HG02870 (cell line): ENCODE data around the gene RASGRP1.
A peak's percentile ranks its signal among the peaks of the same experiment; 100 is the strongest.

ENCODE experiments used
- ATAC-seq: cut with Tn5 transposase; IDR thresholded peaks from one replicate; pipeline ENCODE4 v1.9.1; 2021; ENCODE audit warnings: mild to moderate bottlenecking, moderate library complexity; ENCODE audit not compliant: unreplicated experiment

Gene RASGRP1

GRCh38 chr15:38576261-38576660 lies 11.6 kb upstream of the RASGRP1 start:
- ATAC-seq, result no peak

- no peak for ATAC-seq
Measured at GRCh38 chr15:38565287-38565670, 665 bp upstream of the RASGRP1 start.

GRCh38 chr15:38563723-38564519 lies 693 bp downstream of the RASGRP1 start:
- peak; percentile 36 for ATAC-seq

GRCh38 chr15:38562278-38562677 lies 2.3 kb downstream of the RASGRP1 start:
- no peak for ATAC-seq

- peak; percentile 35 for ATAC-seq
Measured at GRCh38 chr15:38560456-38560926, 4.1 kb downstream of the RASGRP1 start.

- no peak for ATAC-seq
Measured at GRCh38 chr15:38559636-38560307, 4.8 kb downstream of the RASGRP1 start.

- ATAC-seq, result no peak
Measured at GRCh38 chr15:38559131-38559530, 5.5 kb downstream of the RASGRP1 start.

- ATAC-seq, result no peak
Measured at GRCh38 chr15:38558372-38559059, 6.1 kb downstream of the RASGRP1 start.

- no peak for ATAC-seq
Measured at GRCh38 chr15:38557921-38558320, 6.7 kb downstream of the RASGRP1 start.

- peak; percentile 36 for ATAC-seq
Measured at GRCh38 chr15:38555686-38556334, 8.8 kb downstream of the RASGRP1 start.

GRCh38 chr15:38554354-38554753 lies 10.3 kb downstream of the RASGRP1 start:
- peak; percentile 63 for ATAC-seq

- ATAC-seq, result no peak
Measured at GRCh38 chr15:38553071-38553470, 11.5 kb downstream of the RASGRP1 start.

GRCh38 chr15:38551720-38552648 lies 12.6 kb downstream of the RASGRP1 start:
- no peak for ATAC-seq

GRCh38 chr15:38549222-38549621 lies 15.4 kb downstream of the RASGRP1 start:
- no peak for ATAC-seq

- ATAC-seq, result no peak
Measured at GRCh38 chr15:38547255-38547997, 17.2 kb downstream of the RASGRP1 start.

- ATAC-seq, result no peak
Measured at GRCh38 chr15:38545179-38545578, 19.4 kb downstream of the RASGRP1 start.

GRCh38 chr15:38541026-38541425 lies 23.6 kb downstream of the RASGRP1 start:
- no peak for ATAC-seq

GRCh38 chr15:38540510-38540909 lies 24.1 kb downstream of the RASGRP1 start:
- ATAC-seq, result no peak

- no peak for ATAC-seq
Measured at GRCh38 chr15:38539008-38539343, 25.6 kb downstream of the RASGRP1 start.
